GM19467 (cell line): Measurements from ENCODE around the gene WSCD2.

Experiments
- ATAC-seq: cut with Tn5 transposase; IDR thresholded peaks from one replicate; pipeline ENCODE4 v1.9.1; 2021; ENCODE audit warnings: mild to moderate bottlenecking, moderate library complexity; ENCODE audit not compliant: unreplicated experiment

The WSCD2 gene

DNA sequence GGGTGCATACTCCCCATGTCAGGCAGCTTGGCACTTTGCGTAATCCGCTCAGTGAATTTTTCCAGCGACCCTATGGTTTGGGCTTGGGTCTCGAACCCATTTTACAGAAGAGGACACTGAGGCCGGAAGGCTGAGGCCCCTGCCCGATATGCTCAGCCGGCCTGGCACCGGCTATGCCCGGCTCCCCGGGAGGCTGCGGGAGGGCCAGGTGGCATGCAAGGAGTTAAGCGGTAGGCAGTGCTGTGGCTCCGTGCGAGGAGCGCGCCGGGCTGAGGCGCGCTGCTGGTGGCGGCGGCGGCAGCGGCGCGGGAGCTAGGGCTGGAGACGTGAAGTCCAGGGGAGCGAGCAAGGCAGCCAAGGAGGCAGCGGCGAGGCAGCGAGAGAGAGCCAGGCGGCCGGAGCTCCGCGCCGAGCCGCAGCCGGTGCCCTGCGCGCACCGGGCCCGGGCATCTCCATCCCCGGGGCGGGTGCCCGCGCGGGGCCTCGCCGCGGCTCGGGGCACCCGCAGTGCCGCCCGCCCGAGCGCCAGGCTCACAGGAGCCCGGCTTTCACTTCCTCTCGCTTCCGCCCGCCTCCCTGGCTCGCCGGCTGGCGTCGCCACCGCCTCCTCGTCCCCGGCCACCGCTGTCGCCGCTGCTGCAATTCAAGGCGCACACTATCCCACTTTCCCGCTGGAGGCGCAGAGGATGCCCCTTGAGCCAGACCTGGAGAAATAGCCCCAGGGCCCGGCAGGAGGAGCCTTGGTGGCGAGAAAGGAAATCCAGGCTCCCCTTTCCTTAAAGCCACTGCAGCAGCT, at the start of gene WSCD2:
WSCD2 (plus strand) TSS at position 272 of the 796 bp plus-strand sequence. CDS start 66,545 bp downstream, outside the sequence.
- ATAC-seq, result no peak

DNA sequence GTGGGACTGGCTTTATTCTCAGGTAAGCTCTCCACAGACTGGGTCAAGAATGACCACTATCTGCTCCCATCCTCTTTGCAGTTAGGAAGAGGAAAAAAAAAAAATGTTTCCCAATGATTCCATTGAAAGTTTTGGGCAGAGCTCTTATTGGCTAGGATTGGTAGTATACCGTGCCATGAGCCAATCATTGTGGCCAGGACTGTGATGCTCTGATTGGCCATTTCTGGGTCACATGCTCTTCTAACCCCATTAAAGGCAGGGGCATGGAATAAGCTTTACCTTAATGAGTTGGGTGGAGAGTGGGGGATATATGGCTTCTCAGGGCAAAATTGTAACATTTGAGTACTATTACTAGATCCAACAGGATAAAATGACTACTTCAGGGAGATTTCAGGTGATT, 49.4 kb upstream of the WSCD2 start:
- ATAC-seq, result no peak

DNA sequence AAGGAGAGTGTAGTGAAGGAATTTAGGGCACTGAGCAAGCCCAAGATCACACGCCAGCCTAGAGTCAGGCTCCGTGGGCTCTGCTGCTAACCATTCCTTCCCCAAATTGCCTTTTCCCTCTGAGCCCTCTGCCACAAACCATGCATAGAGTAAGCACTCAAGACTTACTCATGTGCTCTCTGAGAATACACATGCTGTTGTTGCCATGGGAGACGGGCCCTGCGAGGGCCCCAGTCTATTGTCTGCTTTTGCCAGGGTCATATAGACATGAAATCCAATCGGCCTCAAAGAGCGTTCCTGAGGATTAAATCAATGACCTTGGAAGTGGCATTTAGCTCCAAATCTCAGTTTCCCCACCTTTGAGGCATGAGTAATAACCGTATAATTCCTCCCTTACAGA, 48.7 kb upstream of the WSCD2 start:
- ATAC-seq, result no peak

DNA sequence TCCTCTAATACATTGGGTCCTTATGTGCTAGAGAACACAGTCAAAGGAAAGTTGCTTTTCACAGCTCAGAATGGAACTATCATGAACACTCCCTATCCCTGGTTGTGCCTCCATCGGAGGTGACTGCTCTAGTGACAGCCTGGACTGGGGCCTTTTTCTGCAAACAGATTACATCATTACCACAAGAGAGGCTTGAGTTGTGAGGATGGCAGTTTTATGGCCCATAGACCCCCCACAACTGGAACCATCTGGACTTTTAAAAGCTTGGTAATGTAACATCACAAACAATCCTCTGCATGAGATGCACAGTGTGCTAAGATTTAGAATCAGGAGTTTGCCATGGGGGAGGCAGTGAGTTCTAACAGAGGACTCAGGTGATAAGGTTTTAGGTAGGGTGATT, 46.6 kb upstream of the WSCD2 start:
- no peak for ATAC-seq

DNA sequence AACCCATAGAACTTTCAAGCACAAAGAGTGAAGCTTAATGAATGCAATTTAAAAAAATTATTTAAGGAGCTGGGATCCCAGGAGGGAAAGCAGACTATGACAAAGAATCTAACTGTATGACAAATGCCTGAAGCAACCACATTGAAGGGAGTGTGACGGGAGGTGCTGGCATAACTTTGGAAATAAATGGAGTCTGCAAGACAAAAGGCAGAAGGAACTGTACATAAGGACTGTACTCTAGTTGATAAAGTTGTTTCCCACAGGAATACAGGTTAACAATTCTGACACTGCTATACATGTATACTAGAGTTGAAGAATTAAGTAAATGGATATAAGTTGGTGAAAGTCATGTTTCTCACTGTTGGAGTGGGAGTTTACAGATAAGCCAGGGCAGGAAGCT, 41.2 kb upstream of the WSCD2 start:
- no peak for ATAC-seq

DNA sequence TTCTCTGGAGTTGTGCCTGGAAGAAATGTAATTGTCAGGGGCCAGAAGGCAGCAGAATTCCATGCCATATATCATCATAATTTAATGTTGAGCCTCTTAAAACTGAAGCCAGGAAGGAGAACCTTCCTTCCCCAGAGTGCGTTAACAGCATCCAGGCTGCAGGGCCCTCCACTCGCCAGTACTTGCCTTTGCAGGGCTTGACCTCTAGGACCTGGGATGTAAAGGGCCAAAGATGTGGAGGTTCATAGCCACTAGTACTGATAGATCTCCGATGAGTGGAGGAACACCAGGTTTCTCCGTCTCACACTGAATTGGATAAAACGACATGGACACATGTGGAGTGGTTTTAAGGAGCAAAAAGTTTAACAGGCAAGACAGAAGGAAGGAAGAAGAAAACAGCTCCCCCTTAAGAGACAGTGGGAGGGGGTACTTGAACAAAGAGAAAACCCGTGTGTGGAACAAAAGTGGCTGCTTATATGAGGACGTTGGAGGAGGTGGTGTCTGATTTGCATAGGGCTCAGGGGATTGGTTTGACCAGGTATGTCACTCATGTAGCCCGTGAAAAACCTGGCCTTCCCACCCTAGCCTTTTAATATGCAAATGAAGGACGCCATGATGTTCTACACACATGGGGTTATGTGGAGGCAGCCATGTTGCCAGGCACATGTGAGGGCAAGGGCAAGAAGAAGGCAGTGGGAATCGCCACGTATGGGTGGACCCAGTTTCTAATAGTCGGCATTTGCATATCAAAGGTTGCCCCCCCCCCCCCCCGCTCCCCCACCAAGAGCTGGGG, 38.8 kb upstream of the WSCD2 start:
- ATAC-seq, result no peak

DNA sequence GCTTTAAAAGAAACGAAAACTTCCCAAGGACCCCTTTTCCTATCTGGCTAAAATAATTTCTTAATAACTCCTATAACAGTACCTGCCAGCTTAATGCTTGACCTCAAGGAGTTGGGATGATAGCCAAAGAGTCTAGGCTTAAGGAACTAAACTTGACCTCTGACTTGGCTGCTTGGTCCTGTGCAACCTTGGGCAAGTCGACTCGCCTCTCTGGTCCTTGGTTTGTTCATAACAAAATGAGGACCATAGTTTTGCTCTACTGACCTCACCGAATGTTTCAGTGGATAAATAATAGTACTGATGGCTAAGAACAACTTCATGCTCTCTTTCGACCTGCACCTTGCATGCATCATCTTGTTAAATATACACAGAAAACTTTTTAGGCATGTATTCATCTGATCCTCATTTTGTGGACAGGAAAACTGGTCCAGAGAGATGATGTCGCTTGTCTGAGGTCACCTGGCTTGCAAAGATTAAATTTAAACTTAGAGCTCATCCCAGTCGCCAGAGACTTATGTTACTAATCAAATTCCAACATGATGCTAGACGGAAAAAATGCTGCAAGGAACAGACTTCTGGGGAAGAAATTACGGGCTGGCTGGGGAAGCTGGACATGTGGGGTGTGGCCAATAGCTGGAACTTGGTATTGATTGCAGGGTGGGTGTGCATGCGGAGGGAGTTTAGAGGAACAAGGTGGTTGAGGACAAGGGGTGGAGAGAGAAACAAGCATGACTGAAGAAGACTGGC, 38.0 kb upstream of the WSCD2 start:
- ATAC-seq, result no peak

DNA sequence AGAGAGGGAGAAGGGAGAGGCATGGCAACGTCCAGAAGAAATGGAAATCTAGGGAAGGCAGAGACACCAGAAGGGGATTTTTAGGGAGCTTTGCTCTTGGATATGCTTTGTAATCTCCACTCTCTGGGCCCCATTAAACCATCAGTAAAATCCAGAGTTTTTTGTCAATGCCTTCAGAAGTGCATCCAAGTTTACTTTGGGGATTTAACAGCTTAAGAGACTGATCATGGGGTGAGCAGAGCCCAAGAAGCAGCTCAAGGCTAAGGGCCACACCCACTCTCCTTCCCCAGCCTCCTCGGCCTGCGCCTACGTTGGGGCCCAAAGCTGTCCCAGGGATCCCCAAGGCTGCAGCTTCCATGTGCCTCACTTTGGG, 37.4 kb upstream of the WSCD2 start:
- ATAC-seq, result no peak

DNA sequence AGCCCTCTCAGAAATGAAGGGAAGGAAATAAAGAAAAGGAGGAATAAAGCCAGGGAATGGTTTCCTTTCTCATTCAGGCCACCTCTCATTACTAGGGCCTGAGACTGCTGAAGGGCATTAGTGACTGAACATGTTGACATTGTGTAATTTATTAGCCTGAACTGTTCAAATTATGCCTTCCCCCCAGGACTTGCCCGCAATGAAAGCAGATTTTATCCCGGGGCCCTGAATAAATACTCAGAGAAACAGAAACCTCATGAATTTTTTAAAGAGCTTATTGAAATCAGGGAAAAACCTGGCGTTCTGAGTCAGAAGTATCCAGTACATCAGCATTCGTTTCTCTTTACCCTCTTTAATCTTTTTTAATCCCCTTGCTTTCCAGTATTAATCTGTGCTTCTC, 35.9 kb upstream of the WSCD2 start:
- ATAC-seq, result no peak

DNA sequence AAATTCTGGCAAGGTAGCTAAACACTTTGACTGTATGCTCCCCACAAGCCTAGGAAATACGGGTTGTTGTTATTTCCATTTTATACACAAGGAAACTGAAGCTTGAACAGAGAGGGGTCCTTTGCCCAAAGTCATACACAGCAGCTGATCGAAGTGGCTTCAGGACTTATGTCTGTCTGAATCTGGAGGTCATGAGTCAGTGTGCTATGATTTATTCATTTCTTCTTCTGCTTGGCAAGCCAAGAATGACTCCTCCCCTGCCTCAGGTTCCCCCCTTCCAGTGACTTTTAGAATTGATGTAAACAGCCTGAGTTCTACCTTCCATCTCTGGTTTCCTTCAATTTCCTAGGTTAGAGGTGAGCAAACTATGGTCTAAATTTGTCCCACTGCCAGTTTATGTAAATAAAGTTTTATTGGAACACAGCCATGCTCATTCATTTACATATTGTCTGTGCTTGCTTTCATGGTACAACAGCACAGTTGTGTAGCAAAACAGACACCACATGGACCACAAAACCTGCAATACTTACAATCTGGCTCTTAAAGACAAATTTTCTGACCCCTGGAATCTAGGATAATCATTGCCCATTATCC, 34.9 kb upstream of the WSCD2 start:
- no peak for ATAC-seq

DNA sequence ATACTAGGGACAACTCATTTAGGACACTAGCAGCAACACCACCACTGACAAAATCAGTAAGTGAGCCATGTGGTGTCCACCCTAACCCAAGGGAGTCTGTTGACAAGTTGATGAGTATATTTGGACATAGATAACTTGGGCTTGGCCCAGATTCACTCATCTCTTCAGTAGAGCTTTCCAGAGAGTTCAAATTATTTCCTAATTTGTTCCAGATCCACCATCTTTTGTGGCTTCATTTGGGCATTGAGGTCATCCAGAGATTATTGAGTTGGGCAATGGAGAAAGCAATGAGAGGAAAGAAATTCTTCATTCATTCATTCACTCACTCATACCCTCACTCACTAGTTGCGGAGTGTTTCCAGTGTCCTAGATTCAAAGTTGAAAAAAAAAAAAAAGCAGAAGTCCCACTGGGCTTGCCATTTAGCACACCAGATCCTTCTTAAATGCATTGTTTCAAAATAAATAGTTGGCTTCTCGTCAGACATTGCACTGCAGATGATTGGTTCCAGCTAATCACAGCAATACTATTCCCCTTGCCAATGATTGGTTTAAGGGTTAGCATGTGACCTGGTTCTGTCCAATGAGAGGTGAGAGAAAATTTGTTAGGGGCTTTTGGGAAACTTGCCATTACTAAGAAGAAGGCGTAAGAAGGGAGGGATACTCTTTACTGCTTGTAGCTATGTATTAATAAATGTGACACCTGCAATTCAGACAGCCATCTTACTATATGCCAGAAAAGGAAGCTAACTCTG, 31.8 kb upstream of the WSCD2 start:
- no peak for ATAC-seq

DNA sequence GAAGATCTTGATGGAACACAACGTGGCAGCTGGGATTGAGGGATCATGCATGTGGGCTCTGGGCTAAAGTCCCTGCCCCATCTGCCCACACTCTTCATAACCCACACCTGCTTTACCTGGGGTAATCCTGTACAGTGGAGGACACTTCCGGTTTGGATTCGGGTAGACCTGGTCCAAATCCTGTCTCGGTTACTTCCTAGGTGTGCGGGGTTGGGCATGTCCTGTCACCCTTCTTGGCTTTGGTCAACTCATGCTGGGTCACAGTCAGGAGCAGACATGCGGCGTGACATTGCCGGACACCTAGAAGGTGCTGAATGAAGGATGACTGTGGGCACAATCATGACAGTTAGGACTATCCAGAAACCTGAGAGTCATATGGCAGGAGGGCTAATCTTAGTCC, 30.7 kb upstream of the WSCD2 start:
- ATAC-seq, result no peak

DNA sequence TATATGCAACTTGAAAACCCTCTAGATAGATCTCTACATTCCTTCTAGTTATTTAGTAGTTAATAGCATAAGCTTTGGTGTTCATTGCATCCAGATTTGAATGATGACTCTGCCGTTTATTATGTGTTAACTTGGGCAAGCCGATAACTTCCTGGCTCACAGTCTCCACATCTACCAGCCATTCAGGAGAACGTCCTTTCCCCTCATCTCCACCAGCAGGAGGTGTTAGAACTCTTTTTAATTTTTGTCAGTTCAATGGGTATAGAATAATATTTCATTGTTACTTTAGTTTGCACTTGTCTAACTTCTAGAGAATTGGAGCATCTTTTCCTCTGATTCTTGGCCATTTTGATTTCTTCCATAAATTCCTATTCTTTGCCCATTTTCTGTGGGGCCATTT, 30.0 kb upstream of the WSCD2 start:
- ATAC-seq, result no peak

DNA sequence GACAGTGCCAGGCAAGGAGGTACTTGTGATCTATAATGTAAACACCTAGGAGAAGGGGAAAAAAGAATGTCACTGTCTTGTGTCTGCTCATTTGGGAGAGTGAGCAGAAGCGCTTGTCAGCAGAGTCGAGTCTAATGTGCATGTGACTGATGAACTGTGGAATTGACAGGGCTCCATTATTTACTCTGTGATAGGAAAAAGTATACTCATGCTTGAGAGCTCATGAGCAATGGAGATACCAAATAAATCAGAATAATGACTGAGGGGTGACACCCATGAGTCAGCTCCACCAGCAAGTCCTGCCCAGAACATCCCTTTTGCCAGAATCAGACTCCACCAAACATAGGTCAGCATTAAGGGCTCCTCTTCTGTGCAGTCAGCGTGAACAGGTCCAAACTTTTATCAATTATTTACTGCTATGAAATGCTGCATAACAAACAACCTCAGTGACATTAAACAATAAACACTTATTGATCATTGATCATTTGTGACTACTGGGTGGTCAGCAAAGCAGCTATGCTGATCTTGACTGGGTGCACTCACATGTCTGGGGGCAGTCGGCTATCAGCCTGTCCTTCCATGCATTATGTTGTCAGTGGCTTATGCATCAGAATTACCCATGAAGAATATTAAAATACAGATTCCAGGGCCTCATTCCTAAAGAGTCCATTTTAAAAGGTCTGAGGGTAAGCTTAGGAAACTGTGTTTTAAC, 29.2 kb upstream of the WSCD2 start:
- no peak for ATAC-seq

DNA sequence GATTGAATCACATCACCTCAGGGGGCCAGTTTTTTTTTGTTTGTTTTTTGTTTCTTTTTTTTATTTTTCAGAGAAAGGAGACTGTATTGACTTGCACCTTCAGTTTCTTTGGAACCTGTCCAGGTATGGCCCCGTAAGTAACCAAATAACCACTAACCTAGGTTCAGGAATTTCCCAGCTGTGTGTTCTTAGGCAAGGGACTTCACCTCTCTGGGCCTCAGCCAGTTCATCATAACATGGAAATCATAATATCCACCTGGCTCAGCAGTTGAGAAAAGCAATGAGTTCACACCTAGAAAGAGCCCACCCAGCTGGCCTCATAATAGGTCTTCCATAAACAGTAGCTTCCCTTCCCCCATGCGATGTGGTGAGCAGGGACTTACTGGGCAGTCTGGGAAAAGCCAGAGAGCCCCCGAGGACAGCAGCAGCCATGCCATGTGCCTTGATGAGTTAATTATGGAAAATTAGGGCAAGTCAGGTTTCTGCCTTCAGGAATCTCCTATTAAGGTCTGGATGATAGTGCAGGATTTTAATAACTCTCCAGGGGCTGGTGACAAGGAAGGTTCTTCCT, 27.4 kb upstream of the WSCD2 start:
- ATAC-seq, result no peak

DNA sequence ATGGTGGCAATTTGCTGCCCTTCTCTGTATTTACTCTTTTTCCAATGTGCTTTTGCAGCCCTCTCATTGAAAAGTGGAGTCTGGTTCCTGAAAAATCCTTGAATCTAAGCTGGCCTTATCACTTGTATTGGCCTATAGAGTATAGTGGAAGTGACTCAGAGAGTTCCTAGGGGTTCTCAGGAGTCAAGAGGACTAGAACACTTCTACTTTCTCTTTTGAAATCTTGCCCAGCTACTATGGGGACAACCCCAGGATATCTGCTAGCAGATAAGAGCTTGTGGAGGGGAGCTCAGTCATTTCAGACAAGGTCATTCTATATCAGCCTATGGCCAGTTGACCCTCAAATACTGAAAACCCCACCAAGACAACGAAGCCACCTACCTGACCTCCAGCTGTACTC, 26.7 kb upstream of the WSCD2 start:
- no peak for ATAC-seq

DNA sequence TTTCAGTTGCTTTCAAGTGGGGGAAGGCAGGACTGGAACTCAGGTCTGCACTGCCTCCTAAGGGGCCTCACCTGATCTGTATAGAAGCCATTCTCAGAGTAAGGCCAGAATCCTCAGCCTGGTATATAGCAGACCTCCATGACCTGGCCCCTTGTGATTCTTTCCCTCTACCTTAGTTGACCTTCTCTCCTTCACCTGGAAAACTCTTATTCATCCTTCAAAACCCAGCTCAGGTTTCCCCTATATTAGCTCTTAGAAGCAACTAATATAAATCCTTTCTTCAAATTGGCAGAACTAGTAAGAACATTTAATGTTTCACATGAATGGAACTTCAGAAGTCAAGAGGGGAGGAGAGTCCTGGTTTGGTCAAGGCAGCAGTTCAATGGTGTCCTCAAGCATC, 26.0 kb upstream of the WSCD2 start:
- ATAC-seq, result no peak

DNA sequence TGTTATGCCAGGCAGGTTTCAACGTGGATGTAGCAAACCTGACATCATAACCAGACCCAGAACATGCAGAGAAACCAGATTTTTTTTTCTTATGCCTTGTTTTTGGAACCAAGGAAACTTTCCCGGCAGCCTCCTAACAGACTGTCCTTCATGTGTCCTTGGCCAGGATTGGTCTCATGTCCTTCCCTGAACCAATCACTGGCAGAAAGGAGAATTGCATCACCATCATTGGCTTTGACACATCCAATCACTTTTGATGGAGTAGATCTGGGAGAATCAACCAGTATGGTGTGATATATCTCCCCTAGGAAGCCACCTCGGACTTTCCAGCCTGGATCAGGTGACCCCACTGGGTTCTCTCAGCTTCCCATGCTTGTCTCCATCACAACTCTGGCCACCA, 25.6 kb upstream of the WSCD2 start:
- ATAC-seq, result no peak

DNA sequence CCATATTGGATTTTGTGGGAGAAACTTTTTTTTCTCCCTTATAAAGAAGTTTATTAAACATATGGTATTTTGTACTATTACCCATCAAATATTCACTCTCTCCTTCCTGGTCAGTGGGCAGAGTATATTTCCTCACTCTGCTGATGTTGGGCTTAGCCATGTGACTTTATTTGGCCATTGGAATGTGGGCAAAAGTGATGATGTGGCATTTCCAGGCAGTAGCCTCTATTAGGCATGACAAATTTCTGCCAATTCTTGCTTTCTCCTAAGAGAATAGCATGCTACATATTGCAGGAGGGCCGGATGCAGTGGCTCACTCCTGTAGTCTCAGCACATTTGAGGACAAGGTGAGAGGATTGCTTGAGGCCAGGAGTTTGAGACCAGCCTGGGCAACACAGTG, 24.4 kb upstream of the WSCD2 start:
- no peak for ATAC-seq

DNA sequence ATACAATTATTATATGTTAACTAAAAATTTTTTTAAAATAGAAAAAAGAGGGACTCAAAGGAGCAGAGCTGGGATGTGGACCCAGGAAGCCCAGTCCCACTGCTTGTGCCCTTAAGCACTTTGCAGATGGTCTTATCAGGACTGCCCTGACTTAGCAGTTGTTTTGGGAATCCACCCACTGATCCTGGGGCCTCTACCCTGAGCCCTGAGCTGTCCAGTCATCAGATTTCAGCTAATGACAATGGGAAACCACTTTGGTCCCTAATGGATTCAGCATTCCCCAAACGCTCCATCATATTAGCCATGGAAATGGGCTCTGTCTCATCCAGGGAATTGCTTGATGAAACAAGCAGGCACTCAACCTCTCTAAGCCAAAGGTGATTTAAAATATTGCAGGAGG, 22.5 kb upstream of the WSCD2 start:
- ATAC-seq, result no peak
